Measurements from ENCODE around the gene STIL.

Gene STIL

DNA sequence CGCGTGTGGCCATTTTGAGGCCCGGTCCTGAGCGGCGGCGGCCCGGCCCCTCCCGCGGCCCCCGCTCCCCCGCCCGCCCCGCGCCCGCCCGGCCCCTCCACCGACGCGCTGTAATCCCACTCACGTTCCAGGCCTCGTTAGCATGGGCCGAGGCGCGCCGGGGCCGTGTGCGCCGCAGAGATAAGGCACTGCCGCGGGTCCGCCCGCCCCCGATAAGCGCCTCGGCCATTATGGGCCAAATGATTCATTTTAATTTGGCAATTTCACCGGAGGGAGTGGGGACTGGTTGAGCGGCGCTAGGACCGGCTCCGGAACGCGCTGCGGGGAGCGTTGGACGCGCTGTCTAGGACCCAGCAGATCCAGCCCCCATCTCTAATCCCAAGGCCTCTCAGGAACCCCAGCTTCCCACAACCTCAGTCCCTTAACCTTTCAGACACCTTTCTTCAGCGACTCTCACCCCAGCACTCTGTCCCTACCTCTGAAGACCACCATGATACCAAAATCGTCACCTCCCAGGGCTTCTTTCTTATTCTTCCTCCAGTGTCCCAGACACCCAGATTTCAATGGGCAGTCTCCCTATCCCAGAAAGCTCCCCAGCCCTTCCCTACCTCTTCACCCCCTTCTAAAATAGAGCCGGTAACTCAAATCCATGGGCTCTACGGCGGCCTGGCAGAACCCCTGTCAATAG is 81.6 kb downstream of the STIL start, which contains the start of gene TAL1:
TAL1 (minus strand) TSS at position 39 of the 688 bp plus-strand sequence. CDS start 6,337 bp downstream, outside the sequence.
- no peak for DNase-seq

DNA sequence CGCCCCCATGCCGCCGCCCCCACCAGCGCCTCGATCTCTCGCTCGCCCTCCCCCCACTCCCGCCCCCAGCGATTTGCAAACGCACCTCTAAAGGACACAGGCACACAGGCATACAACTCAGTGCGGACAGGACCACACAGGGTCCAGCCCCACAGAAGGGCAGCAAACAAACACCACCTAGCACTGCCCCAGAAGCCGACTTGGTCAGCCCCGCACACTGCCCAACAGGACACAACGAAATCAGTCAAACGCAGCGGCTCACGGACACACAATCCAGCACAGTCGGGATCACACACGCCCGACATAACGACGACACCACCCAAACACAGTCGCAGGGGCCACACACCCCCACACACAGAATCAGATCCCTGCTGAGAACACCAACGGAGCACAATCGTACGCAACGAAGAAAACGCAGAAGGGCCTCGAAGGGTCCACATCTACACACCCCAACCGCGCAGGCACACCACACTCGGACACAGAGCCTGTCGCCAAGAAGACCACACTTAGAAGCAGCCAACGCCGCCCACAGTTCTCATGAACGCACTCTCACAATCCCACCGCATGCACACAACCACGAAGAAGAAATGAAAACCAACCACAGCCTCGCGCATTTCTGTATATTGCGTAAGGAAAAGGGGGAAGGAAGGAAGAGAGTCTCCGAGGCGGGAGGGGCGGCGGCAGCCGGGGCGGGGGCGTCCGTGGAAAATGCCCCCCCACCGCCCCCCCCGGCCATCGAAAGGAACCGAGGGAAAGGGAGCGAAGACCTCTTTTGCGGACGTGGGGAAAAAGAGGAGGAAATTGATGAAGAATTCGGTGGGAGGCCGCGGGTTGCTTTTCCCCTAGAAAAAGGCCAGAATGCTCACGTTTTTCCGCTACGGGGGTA is 82.4 kb downstream of the STIL start:
- no peak for DNase-seq

DNA sequence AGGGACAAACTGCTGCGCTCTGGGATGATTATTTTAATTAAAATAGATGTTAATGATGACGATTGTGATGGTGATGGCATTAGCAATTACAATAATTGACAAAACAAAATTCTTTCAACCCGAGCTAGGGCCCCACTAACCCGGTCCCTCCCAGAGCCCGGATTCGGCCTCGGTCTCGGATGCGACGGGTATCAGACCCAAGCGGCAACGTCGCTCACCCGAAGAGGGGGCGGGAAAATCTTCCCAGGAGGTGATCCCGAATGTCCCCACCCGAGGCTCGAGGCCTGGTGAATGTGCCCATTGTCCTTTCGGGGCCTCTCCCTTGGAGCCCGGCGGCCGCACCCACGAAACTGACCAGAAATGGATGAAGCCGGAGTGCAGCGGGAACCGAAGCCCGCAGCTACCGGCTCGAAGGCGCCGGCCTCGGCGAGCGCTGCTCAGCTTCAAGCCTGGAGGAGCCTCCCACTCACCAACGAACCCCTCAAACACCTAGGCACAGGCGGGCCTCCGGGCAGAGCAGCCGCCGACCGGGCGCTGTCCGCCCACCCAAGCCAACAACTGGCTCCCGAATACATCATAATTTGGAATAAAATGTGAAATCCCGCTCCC is 83.2 kb downstream of the STIL start:
- no peak for DNase-seq

DNA sequence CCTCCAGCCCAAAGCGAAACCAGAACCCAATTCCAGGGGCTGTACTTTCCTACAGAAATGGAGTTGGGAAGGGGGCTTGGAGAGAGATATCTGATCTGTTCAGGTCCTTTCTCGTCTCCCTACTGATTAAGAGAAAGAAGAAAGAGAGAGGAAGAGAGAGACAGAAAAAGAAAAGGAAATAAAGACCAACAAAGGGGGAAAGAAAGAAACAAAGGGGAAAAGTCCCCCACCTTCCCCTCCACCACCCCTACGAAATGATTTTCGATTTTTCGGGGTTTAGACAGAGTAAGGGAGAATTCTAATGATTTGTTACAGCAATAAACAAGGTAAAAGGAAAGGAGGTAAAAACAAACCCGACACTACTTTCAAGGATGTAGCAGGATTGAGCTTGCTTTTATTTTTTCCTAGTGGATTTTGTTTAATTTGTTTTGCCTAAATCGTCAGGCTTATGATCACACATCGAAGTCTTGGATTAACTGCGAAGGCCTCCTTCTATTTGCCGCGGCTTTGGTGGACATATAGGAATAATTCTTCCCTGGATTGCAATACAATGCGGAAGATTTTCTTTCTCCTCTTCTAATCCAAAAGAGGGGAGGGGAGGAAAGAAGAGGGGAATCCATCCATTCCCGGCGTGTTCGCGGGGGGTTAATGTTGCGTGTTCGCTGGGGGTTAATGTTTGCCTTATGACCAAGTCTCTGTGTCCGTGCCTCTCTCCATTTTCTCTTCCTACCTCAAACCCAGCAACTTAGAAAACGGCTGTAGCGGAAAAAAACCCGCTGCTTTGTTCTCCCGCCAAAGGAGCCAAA is 83.9 kb downstream of the STIL start:
- DNase-seq: no peak

DNA sequence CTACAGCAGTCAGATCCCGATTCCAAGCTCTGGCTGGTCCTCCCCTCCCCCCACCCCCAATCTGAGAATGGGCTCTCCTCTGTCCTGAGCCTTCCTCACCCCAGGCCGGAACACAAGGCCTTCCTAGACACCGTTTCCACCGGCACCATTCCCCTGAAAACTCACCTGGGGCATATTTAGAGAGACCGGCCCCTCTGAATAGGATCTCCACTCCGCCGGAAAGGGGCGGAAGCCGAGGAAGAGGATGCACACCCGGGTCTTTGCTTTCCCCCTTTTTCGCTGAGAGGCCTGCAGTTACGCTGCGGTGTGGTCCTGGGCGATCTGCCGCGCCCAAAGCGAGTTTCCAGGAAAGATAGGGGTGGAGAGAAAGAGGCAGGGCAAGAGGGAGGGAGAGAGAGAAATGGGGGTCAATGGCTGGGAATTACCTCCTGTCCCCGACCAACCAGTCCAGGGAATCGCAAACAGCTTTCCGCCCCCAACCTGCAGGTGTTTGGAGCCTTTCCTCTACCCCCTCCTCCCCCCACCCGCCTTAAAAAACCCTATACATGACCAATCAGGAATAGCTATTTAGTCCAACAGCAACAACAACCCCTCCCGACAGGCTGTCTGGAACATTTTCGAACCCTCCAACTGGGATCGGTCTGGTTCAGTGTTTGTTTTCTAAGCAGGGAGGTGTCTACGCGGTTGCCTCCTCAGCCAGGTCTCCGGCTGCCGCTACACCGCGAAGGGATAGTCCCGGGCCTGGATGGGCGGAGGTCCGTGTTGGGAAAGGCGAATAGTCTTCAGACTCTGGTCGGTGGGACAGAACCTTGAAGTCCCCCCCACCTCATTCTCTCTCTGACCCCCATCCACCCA is 84.7 kb downstream of the STIL start:
- DNase-seq: no peak

DNA sequence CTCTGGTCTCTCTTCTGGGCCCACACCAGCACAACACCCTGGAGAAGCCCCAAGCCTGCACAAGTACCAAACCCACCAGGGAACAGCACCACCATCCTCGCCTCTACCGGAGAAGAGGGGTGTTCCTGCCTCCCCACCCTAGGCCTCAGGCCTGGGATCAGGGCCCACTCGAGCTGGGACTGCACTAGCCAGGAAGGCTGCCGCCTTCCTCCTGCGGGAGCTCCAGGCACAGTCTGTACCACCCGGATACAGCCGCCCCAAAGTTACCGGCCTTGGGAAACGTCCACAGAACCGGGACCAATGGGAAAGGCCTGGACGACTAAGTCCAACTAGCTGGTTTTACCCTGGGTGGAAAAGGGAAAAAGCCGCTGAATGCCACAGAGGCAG is 85.3 kb downstream of the STIL start:
- no peak for DNase-seq

DNA sequence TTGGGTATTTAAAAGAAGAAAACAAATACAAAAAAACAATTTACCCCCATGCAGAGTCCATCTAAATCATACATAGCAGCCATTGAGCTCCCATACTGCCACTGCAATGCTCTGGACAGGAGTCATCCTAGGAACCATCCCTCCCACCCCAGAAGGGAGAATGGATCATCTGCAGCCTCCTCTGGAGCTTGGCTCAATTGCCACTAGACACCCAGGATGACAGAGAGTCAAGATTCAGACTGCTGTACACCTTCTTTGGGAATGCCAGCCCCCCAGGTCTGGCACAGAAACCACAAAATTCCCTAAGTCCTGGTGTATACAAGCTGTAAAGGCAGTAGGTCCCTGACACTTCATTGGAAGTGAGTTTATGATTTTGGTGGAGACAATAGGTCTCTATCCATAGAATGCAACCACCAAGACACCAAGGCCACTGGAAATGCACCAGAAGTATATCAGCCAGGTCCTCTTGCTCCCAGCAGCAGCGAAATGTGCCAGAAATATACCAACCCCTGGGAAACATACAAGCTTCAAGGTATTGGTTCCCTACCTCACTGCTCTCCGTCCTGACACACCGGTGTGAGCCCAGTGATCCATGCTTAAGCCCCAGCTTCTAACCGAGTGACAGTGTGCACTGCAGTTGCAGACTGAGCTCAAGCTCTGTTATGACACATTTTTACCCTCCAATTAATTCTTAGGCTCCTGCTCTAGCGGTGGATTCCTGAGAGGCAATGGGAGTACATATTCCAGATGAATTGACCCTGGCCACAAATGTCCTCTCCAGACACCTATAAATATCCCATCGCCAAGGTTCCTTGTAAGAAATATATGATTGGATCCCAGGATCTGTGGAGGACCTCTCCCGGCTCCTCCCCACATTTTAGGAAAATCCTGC is 86.4 kb downstream of the STIL start:
- DNase-seq: no peak

DNA sequence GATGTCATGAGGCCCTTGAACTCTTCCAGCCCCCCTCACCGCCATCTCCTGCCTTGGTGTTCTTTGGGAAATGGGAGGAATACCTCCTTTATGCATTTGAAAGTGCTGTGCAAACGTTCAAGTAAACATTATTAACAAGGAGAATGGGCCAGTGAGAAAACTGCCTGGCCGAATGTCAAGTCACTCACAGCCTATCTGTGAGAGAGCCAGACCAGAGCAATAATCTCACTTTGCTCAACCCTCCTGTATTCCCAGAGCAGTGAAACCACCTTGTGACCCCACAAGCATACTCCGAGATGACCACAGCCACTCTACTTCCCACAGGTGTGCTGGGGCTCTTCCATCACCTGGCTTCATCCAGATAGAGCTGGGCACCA is 87.1 kb downstream of the STIL start:
- no peak for DNase-seq

DNA sequence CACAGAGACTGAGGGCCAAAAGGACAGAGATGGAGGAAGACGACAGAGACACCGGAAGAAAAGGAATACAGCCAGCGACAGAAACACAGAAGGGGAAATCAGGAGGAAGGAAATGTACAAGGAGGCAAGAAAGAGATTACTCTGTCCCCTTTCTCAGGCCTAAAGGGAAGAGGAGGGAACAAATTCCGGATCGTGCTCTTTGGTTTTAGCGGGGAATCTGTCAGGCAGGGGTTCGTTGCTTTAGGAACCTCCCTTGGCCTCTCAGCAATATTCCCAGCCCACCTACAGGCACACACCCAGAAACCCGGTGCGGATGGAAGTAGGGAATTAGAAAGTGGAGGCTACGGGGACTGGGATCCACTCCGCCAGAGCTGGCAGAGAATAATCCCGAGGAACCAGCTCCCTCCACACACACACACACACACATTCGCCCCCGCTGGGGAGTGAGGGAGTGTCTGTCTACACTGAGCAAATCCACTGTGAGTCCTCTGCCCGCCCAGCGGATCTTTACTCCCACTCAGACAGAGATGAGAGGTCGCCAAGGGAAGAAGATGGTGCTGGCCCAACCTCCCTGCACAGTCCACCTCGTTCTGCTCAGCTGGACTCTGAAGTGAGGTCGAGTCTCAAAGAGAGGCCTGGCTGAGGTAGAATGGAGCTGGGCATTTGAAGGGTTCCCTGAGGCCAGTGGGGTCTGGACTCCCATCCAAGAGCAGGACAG is 87.7 kb downstream of the STIL start:
- no peak for DNase-seq

DNA sequence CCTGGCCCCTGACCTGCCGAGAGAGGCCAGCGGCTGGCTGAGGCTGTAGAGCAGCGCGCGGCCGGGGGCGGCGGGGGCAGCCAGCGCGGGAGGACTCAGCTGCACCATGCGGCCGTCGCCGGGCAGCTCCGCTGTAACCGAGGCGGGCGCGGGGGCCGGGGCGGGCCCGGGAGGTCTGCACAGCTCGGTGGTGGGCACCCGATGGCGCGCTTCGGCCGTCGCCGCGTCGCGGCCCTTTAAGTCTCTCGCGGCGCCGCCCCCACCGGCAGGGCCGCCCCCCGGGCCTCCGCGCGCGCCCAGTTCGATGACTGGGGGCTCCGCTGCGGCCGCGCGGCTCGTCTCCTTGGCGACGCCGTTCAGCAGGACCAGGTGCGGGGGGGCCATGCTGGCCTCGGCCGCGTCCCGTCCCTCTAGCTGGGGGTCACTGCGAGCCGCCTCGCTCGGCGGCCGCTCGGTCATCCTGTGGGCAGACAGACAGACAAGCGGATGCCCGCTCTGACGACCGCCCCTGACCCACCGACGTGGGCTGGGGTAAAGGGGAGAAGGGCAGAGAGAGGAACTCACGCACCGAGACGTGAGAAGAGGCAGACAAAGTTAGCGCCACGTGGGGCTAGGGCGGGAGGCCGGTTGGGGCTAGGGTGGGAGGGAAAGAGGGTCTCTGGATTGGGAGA is 88.4 kb downstream of the STIL start:
- no peak for DNase-seq

DNA sequence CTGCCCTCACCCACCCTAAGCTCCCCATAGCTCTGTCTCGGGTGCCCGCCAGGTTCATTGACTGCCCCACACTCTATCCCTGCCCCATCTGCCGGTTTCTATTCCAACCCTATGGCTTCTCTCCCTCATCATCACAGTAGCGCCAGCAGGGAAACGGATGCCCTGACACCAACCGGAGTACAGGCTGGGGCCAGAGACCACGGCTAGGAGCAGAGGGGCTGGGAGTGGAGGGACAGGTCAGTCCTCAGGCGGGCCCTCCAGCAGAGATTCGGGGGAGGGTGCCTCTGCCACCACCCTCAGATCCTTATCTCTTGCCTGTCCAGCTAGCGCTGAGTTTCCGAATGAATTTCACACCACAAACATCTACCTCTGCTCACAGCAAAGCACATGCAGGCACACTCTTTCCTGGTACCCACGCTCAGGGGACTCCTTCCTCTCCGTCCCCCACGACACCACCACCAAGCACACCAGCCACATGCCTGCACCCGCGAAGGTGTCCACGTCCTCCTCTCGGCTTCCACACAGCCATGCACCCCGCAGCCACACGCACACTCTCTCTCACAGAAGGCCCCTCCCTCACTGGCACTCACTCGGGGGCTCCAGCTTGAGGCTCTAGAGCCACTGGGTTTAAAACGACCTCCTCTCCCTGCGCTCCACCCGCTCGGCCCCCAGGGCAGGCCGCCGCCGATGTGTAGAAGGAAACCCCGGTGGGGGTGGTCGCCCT is 89.1 kb downstream of the STIL start:
- no peak for DNase-seq

DNA sequence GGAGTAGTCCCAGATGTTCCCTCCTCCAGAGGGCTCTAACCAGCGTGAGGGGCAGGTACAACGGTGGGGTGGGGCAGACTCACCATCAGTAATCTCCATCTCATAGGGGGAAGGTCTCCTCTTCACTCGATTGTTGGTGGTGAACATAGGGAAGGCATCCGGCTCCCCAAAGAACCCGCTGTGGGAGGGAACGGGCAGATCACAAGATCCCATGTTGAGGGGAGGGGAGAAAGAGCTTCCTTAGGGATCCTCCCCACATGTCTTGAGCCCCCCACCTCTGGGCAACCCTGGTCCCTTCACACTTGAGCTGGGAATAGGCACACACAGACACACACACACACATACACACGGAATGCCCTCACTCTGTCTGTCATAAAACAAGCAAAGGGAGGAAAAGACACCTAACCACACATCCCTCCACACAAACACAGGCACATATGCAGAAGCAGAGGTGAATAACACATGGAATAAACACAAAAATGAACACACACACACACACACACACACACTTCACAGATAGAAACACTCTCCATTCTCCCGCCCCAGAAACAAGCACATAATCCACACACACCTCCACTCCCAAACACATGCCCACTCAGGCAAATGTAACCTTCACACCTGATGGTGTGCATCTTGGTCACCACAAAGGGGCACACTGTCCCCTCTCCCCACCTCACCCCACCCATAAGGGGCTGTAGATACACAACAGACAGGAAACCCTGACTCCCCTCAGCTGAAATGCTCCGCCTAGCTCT is 89.8 kb downstream of the STIL start:
- no peak for DNase-seq

DNA sequence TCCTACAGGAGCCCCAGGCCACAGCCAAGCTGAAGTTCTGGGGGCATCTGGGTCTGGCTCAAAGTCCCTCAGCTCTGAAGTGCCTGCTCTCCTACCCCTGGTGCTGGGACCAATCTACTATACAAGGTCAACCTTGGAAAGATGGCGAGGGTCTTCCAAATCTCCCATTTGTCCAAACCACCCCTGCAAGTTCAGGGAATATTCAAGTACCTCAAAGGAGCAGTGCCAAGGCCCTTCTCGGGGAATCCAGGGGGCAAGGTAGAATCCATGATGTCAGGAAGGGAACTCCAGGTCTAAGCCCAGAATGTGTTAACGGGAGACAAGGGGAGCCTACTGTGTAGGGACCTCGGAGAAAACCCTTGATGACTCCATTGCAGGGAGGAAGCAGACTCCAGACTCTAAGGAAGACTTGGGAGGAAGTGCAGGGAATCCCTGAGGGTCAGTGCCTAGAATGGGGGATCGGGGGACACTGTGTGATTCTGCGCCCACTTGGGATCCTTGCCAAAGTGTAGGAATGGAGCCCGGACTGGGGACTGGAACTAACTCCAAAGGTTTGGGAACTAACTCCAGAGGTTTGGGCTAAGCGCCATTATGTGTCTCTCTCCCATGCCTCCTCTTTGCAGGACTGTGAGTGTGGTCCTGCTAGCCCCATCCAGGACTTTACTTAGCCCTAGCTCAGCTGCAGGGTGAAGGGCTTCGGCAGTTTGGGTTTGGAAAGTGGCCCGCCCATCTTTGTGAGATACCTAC is 90.6 kb downstream of the STIL start:
- no peak for DNase-seq

DNA sequence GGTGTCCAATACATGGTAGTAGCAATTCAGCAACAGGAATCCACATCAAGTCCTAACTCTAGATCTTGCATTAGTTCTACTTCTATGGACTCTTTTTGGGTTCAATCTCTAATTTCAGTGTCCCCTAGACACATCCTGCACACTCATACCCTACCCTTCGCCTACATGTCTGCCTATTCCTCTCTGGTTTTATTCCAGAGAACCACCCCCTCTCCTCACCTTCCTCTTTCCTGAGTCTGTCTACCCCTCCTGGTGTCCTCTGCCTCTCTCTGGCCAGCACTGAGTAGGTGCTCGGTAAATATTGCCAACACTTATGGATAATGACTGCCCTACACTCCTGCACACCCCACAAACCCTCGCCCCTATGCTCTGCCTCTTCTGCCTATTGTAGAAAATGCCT is 91.5 kb downstream of the STIL start:
- DNase-seq: no peak

DNA sequence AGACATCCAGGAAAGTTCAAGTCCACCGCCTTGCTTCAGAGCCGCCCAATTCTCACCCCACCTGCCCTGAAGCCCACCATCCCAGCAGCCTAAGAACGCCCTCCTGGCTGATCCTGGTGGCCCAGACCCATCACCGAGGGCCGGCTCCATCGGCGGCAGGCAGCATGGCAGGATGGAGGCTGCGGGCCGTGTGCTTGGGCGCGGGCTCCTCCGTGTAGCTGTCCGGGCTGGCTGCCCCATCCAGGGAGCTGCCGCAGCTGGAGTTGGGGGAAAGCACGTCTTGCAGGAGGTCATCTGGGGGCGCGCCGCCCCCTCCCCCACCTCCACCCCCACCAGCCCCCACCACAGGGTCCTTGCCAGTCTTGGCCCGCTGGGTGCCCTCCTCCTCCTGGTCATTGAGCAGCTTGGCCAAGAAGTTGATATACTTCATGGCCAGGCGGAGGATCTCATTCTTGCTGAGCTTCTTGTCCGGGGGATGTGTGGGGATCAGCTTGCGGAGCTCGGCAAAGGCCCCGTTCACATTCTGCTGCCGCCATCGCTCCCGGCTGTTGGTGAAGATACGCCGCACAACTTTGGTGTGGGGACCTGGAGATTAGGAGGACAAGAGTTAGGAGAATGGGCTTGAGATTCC is 94.2 kb downstream of the STIL start:
- no peak for DNase-seq

DNA sequence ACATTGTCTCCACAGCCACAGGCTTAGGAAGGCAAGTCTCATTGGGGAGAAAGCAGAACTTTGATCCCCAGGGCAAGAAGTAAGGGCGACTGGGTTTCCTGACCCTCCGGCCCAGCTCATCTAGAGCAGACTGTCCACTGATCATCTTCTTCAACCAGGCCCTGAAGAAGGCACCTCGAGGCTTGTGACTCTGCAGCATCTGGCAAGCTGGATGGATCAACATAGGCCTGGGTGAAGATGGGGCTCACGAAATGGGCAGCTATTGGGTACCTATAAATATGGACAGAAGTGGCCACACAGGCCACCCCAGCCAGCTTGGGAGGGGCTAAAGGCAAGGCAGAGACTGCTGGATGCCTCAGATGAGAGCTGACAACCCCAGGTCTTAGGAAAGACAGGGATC is 94.9 kb downstream of the STIL start:
- DNase-seq: no peak

Measured in NCI-H1048 (cell line).